SIG-M5 treated with dmso at 0.1 percent for 504 hours (cell line): ENCODE measurements around the gene ABHD15.
"Not testable (repeated sequence)": the region's sequence is repeated elsewhere in the genome, so short reads cannot be mapped to it uniquely, and the experiment has no call there.

Source experiments
- DNase-seq: peaks from one replicate; lab custom pipeline; 2025; ENCODE audit not compliant: unreplicated experiment; lab: John Stamatoyannopoulos, UW

The ABHD15 gene

DNA sequence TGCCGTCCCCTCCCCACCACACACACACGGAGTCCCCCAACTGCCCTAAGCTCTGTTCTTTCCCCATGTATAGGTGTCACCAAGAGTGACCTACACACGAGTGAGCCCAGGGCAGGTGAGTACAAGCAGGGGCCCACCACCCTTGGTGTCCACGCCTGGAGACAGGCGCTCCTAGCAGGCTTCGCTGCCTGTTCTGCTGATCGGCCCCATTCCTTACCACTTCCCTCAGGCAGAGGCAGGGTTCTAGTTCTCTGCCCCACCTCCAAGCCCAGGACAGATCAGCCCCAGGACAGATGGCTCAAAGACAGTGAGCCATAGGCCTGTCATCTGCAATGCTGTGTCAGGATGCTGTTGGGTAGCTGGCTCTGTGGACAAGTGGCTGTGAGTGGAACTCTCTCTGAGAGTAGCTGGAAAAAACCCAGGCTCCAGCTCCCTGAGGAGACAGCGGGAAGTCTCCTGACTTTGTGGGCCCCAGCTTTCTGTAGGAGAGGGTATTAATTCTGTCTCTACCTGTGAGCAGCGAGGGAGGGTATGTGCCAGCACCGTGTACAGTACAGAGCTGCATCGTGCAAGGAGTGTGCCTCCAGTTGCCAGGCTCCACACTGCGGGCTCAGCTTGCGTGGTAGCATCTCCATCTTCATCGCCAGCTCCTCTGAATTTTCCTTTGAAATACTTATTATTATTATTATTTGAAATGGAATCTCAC lies 2.6 kb upstream of the ABHD15 start:
- no peak for DNase-seq

DNA sequence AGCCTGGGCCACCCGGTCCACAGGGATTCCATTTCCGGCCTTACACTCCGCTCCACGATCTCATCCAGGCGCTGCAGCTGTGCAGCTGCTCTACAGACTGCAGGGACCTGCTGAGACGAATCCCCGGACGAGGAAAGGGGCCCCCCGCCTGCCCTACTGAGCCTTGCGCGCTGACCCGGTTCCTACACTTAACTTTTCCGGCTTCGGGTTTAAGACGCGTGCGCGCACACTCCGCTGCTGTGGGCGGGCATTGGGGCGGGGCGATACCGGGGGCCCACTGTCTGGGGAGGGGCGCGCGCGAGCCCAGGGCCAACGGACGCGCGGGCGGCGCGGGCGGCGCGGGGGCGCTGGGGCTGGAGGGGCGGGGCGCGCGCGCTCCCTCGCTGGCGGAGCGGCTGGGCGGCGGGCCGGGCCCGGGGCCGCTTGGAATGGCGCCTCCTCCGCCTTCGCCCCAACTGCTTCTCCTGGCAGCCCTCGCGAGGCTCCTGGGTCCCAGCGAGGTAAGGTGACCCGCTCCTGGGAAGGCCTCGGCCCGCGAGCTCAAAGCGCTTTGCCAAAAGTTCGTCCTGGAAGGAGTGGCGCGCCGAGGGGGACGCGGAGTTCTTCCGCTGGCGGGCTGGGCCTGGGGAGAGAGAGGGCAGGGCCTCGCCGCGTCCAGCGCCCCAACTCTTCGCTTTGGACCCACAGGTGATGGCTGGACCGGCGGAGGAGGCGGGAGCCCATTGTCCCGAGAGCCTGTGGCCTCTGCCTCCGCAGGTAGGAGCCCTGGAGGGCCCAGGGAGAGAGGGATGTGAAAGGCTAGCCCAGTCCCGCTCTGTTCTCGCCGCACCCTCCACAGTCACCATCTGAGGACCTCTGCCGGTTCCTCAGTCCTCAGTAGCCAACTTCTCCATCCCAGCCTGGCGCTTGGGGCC lies 1.8 kb upstream of the ABHD15 start, which contains the start of gene TP53I13:
Gene TP53I13, plus strand, starts transcription at position 371 of the 914 bp plus-strand sequence. Its CDS starts 58 bp downstream, at position 429.
- DNase-seq: peak; percentile 88

DNA sequence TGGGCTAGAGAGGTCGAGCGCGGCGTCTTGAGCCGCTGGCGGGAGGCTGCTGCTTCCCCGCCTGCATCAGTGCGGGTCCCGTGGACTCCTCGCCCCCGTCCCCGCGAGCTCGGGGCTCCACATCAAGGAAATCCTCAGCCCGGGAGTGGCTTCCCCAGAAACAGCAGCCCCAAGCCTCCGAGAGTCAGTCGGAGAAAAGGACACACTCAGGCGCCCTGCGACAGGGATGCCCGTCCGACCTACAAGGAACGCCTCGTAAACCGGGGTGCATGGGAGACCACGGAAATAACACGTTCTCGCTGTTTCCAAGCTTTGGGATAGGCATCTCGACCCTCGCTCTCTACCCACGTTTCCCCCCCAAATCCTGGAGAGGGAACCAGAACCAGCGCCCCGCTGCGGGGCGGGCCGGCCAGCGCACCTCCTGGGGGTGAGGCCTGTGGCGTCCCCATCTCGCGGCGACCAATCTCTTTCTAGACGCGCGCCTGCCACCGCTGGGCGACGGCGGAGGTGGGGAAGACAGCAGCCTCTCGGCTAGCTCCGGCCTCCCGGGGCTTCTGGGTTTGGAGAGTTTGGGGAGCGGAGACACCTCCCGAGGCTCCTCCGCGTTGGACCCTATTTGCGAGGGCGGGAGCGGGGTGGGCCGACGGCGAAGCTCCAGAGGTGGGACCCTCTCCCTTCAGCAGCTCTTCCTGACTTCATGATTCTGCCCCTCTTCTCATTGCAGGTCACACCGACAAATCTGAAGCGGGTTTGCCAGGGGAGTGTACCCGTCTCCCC lies 905 bp upstream of the ABHD15 start:
- peak; percentile 67 for DNase-seq

DNA sequence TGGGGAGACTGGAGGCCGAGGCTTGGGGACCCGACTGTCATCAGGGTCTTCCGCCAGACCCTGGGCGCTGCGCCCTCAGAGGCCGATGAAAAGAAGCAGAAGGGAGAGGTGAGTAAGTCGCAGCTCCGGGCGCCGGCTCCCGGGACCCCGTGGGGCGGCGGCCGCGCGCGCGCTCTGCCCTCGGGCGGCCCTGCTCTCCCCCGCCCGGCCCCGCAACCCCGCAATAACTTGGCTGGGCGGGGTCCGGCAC lies 392 bp upstream of the ABHD15 start:
- no peak for DNase-seq

DNA sequence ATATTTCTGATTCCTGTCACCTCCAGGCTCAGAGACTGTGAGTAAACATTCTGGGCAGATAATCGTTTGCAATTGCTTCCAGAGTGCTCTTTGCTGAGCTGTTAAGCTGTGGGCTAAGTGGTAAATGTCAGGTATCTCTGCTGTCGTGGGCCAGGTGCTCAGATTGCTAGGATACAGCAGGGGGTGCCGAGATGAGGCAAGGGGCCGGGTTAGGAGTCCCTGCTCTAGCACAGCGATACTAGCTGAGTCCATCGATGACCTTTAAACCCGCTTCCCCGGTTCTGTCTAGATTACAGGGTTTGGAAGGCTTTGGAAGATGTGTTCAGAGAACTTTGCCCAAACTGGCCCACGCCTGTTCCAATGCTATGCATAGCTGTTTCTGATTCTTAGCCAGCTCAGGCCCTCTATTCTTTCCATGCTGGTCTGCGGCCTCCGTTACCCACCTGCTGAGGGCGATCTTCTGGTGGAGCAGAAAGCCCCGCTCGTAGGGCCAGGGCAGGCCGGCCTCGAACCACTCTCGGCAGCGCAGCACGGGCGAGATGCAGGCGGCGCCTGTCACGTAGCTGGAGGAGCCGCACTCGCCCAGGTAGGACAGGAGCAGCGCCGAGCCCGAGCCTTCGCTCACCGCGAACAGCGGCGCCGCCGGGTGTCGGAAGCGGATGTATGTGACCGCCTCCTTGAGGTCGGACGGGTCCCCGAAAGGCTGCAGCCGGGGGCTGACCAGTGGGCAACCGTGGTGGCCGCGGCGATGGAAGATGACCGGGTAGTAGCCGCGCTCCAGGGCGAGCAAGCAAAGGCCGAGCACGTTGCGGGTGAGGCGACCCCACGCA lies 979 bp downstream of the ABHD15 start:
- DNase-seq: peak; percentile 37

DNA sequence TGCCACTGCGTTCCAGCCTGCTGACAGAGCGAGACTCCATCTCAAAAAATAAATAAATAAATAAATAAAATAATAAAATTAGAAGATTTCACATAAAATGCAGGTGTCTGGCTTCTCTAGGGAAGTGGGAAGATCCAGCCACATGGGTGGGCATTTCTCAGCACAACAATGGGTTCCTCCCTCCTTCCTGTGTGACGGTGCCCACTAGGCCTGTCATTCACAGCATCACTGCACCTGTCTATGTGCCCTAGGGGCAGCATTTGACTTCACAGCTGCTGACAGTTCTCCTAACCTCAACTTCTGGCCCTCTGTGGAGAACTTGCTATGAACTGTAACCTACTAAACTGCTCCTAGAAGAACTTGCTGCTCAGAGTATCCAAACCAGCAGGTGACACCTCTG lies 3.0 kb downstream of the ABHD15 start:
- no peak for DNase-seq

DNA sequence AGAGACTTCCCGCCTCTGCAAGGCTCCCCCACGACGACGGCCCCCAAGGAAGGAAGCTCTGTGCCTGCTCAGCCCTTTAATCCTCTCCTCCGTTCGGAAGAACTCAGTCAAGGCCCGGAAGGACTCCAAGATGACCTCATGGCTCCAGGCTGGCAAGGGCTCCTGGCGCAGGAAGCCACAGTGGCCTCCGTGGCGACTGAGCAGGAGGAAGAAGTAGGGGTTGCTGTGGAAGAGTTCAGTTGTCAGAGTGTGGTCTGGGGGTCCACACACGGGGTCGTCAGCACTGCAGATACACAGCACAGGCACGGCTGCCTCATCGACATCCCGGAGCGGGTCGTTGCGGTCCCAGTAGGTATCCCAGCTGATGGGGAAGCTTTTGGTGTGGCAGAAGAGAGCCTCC lies 4.2 kb downstream of the ABHD15 start:
- no peak for DNase-seq

DNA sequence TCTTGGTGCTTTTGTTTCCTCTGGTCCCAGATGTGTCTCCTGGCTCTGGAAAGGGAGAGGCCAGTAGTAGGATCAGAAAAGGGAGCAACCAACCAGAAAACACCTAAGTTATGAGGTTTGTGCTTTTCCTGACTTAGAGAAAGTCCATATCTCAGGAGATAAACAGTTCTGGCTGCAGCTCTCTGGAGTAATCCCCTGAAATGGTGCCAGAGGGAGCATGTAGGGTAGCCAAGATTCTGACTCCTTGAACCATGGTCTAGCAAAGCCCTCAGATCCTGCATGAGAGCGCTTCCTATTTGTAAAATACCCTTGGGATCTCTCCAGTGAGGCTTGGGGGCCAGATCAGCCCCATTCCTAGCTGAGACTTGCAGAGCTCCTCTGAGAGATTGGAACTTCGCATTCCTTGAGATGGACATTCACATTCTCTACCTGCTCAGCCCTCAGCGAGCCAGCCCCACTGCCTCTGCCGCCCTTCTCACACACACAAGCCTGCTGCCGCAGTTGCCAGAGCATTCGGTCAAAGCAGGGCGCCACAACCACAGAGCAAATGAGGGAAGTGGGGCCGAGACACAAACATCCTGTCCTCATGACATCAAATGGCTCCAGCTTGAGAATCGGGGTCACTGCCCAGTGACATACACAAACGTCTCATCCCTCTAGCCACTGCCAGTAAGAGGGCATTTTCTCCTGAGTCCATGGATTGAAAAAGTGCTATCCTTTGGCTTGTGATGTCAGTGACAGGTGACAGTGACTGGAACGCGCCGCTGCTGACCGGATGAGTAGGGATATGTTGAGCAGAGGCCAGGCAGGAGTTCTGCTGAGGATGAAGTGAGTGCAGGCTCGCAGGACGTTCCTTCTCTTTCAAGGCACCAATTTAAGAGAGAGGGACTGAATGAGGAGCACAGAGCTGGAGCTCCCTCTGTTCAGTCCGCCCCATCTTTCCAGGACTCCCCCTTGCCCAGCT lies 5.0 kb downstream of the ABHD15 start:
- DNase-seq: no peak

DNA sequence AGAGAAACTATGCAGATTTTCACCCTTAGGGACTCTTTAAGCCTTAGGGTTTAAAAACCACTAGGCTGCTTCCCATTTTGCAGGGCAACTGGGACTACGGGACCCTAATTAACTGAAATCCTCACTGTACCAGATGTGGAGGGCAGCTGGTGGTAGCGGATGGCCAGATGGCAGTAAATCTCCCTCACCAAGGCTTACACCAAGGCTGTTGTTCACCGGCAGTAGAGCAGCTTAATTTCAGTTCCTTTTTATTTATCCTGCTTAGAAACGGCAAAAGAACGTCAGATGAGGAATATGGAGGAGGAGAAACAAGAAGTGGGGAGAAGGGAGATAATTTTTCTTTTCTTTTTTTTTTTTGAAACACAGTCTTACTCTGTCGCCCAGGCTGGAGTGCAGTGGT lies 6.5 kb downstream of the ABHD15 start:
- peak; percentile 91 for DNase-seq

DNA sequence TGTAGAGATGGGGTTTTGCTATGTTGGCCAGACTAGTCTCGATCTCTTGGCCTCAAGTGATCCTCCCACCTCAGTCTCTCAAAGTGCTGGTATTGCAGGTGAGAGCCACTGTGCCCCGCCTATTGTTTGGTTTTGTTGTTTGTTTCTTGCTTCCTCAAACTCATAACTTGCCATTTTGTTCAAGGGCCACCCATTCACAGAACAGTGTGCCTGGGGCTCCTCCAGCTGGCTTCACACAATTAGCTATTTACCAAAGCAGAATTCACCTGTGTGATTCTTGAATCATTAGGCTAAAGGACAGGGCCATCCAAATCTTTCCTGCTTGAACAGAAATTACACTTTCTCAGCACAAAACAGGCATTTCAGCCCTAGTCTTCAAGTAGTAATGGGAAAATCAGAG lies 7.2 kb downstream of the ABHD15 start:
- DNase-seq: no peak

DNA sequence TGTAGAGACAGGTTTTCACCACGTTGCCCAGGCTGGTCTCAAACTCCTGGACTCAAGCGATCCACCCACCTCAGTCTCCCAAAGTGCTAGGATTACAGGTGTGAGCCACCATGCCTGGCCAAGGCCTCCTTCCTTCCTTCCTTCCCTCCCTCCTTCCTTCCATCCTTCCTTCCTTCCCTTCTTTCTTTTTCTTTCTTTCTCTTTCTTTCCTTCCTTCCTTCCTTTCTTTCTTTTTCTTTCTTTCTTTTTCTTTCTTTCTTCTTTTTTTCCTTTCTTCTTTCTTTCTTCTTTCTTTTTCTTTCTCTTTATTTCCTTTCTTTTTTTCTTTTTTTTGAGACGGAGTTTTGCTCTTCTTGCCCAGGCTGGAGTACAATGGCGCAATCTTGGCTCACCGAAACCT lies 8.7 kb downstream of the ABHD15 start:
- DNase-seq: not testable (repeated sequence)

DNA sequence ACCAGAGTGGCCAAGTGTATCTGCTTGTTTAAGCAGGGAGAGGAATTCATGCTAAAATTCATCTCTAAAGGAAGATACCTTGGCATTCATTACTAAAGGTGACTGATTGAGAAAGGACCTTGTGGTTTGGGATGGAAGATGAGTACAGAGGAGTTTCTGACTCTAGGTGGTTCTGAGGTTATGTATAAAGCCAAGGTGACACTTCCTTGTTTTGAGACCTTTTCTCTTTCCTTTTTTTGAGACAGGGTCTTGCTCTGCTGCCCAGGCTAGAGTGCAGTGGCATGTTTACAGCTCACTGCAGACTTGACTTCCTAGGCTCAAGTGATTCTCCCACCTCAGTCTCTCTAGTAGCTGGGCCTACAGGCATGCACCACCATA lies 9.1 kb downstream of the ABHD15 start:
- DNase-seq: no peak

DNA sequence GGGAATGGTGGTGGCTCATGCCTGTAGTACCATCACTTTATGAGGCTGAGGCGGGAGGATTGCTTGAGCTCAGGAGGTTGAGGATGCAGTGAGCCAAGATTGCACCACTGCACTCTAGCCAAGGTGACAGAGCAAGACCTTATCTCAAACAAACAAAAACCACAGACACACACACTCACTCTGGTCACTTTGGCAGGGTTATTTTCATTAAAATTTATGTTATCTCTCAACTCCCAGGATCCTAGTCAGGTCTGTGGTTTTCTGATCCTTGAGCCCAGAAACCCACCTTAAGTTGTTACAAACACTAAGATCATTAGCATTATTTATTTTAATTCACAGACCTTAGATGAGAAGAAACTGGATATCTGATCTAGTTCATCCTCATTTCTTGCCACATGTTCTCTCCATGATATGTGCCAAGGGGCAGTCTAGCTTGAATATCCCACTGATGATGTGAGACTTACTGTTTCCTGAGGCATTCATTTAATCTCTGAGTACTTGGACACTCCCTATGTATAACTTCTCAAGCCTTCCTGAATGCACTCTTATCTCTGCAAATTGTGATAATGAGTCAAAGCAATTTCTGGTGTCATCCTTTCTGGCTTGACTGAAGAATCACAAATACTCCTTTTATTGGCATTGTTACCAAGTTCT lies 9.6 kb downstream of the ABHD15 start:
- DNase-seq: no peak

DNA sequence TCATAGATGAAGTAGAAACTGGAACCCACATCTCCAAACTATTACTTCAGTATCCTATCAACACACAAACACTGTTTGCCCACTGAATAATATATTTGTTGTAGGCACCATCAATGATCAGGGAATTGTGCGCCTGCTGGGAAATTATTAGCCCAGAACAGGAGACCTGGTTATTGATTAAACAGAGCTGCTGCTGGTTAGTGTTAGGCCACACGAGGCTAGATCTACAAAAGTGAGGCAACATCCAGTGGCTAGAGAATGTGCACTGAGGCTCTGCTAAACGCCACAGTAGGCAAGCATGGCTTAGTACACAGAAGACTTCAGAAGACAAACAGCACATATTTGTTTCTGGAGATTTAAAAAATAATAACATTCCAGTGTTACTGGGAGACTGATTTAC lies 11.0 kb downstream of the ABHD15 start:
- DNase-seq: no peak

DNA sequence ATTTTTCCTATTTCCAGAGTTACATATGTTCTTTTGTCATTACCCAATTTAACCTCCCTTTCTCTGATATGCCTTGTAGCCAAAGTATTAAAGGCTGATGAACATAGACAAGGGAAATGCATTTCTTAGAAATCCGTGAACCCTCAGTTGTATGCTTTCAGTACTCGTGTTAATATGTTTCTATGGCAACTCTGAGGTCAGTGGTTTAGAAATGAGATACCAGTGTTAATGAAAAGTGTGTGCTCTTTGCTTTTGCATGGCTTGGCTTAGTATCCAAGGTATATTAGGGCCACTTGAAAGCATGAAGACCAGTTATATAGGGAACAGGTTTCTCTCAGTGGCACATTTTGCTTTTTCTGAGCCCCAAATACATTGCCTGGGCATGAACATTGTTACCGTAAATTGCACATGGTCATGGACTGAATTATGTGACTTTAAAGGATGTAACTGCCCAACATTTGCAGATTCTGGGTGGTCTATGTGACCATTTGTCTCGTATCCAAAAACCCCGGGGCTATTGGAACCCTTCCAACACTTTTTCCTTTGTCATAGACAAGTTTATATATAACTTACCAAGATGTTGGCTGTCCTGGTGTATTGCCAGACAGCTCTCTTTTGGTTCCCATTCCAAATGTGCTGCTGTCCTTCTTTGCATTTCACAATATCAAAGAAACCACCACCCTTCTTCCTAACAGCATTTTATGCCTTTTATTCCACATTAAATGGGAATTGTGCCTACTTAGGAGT lies 17.5 kb downstream of the ABHD15 start:
- DNase-seq: no peak

DNA sequence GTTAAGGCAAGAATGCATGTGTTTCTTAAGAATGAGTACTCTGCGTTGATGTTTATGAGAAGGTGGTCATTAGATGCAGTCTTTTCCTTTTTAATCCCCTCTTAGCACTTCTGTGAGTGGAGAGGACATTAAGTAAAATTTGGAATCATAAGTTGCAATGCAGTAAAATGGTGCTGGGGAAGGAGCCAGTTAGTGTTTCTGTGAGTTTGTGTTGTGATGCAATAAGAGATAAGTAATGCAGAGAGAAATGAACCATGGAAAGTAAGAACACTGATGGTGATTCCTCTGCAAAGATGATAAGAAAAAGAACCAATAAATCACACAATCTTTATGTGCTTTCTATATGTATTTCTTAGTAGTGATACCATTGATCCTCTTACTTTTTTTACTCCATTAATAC lies 20.0 kb downstream of the ABHD15 start:
- no peak for DNase-seq

DNA sequence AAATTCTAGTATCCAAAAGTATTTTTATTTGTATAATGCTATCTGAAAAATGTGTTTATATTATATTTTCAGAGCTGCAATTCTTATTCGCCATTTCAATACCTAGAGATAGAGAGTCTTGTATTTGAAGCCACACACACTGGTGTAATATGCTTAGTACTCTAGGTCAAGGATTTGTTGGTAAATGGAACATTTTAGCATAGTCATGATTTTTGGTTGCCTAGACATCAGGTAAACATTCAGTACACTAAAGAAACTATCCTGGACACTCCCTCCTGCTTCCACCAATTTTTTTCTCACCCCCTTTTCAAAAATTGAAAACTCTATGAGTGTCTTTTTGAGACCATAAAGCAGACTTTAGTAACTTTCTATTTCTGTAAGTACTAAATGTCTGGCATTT lies 20.8 kb downstream of the ABHD15 start:
- DNase-seq: no peak

DNA sequence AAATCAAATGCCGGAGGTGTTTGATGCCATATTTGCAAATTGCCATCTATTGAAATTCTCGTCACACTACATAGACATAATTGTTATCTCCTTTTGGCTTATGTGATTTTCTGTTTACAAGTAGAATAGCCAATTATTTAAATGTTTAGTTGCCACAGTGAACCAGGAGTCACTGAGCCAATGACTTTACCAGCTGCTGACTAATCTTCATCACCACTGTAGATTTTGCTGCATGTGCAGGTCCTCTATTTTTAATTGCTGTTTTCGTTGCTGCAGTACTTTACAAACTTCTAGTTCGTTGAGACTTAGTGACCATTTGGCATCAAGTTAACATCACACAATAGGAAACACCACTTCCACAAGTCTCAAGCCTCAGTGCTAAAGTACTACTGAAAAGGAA lies 22.8 kb downstream of the ABHD15 start:
- no peak for DNase-seq

DNA sequence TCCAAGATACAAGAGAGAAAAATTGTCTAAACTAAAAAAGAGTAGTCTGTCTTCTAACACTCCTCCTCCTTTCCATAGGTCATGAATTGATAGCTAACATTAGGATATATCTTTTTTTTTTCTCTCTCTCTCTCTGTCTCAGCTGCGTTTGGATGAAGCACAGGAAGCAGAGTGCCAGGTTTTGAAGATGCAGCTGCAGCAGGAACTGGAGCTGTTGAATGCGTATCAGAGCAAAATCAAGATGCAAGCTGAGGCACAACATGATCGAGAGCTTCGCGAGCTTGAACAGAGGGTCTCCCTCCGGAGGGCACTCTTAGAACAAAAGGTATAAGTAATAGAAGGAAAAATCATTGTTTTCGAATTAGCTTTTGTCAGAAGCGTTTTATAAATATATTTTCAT lies 32.9 kb downstream of the ABHD15 start:
- no peak for DNase-seq
